GM12878 (cell line): ENCODE data around the gene SOHLH2. TPM values are rescaled to one million over a fixed set of nuclear protein-coding genes. Genes with fewer than 3 reads are reported as not detected.

Experiments used
- ATAC-seq: fragments of 200-7000 bp; cut with Tn5 transposase; 3 replicates; pipeline ENCODE4 v1.9.1; 2020; ENCODE audit warnings: mild to moderate bottlenecking, moderate library complexity
- BruUV-seq: library from RNA; stranded (reverse); fragments of 400-500 nt; replicated peaks from 2 replicates; lab custom pipeline; 2021; lab: Mats Ljungman, UMichigan
- CTCF ChIA-PET: fragments of 300-600 bp; sonication (Branson Sonifier 250); formaldehyde crosslinking; extraction: SDS; loops from one replicate; lab custom pipeline; 2021; ENCODE audit warnings: inconsistent platforms; lab: Yijun Ruan, JAX
- POLR2A ChIA-PET: fragments of 350-600 bp; formaldehyde crosslinking; extraction: SDS; loops from one replicate; lab custom pipeline; 2021; ENCODE audit warnings: inconsistent platforms; lab: Charles Lee
- RAD21 ChIA-PET: fragments of 300-600 bp; sonication (Branson Sonifier 250); formaldehyde crosslinking; loops from one replicate; lab custom pipeline; 2023; ENCODE audit warnings: antibody characterized with exemption; ENCODE audit not compliant: unreplicated experiment; lab: Charles Lee
- SMC1A ChIA-PET: fragments of 300-600 bp; sonication (Branson Sonifier 250); formaldehyde crosslinking; loops from one replicate; lab custom pipeline; 2023; ENCODE audit not compliant: unreplicated experiment, uncharacterized antibody; lab: Charles Lee
- DNase-seq: peaks from one replicate; pipeline ENCODE4 v3.0.0-alpha.2; 2011; ENCODE audit warnings: low read depth, low spot score
- FAIRE-seq: peaks from 3 replicates; lab custom pipeline; 2011; peaks lifted over from hg19 to GRCh38; lab: Jason Lieb, UNC
- H2AFZ ChIP-seq: 2 replicates; pipeline ENCODE4 v1.6.0; 2011; ENCODE audit warnings: low read depth, low read length, control low read depth; ENCODE audit not compliant: control insufficient read depth
- H3K27ac ChIP-seq: 2 replicates; pipeline ENCODE4 v1.5.1; 2011; ENCODE audit warnings: control low read depth; ENCODE audit not compliant: control insufficient read depth, insufficient read depth
- H3K27me3 ChIP-seq, 2 experiments: replicated peaks in 1 of 2; 2 replicates each; pipeline versions ENCODE4 v1.6.0 to v1.6.1; 2011; ENCODE audit warnings: low read length in 1 of 2; ENCODE audit not compliant: control insufficient read depth in 2 of 2, insufficient read depth in 2 of 2
- H3K36me3 ChIP-seq, 2 experiments: 2 replicates each; pipeline ENCODE4 v1.5.1; 2011; ENCODE audit warnings: low read length in 1 of 2; ENCODE audit not compliant: control insufficient read depth in 2 of 2, insufficient read depth in 2 of 2
- H3K4me1 ChIP-seq: 2 replicates; pipeline ENCODE4 v1.6.1; 2011; ENCODE audit warnings: mild to moderate bottlenecking, low read length, moderate library complexity, mixed read lengths; ENCODE audit not compliant: control insufficient read depth, insufficient read depth
- H3K4me2 ChIP-seq: 2 replicates; pipeline ENCODE4 v1.6.0; 2011; ENCODE audit warnings: control low read depth; ENCODE audit not compliant: control insufficient read depth, insufficient read depth
- H3K4me3 ChIP-seq: fragments of 200-600 bp; sonication (generic); 2 replicates; pipeline ENCODE4 v1.5.1; 2016
- H3K79me2 ChIP-seq: 2 replicates; pipeline ENCODE4 v1.6.0; 2011; ENCODE audit warnings: low read length; ENCODE audit not compliant: control insufficient read depth, insufficient read depth
- H3K9ac ChIP-seq: 2 replicates; pipeline ENCODE4 v1.8.0; 2011; ENCODE audit warnings: low read length, control low read depth, mixed read lengths; ENCODE audit not compliant: control insufficient read depth, insufficient read depth
- H3K9me3 ChIP-seq: replicated peaks from 3 replicates; pipeline ENCODE4 v1.5.1; 2011; ENCODE audit warnings: mild to moderate bottlenecking, low read length; ENCODE audit not compliant: control insufficient read depth, insufficient read depth
- H4K20me1 ChIP-seq: 2 replicates; pipeline ENCODE4 v1.6.0; 2011; ENCODE audit not compliant: control insufficient read depth, insufficient read depth
- BHLHE40 ChIP-seq, 2 experiments: fragments of 450-650 bp in 1 of 2; IDR thresholded peaks; 2 replicates each; pipeline ENCODE4 v1.6.1; 2011 to 2017; ENCODE audit warnings: low read depth in 2 of 2, borderline replicate concordance in 1 of 2, improper control_type of control experiment in 1 of 2, low read length in 1 of 2, mild to moderate bottlenecking in 1 of 2
- EED ChIP-seq: sonication (generic); IDR thresholded peaks from 2 replicates; pipeline ENCODE4 v1.6.1; 2016; ENCODE audit warnings: antibody characterized with exemption, low read depth
- MTA3 ChIP-seq: IDR thresholded peaks from 2 replicates; pipeline ENCODE4 v1.6.1; 2012; ENCODE audit warnings: low read length, inconsistent platforms, borderline replicate concordance
- NFXL1 ChIP-seq: fragments of 450-650 bp; IDR thresholded peaks from 2 replicates; pipeline ENCODE4 v1.6.1; 2017; ENCODE audit warnings: antibody characterized with exemption, mild to moderate bottlenecking, borderline replicate concordance
- RUNX3 ChIP-seq: IDR thresholded peaks from 2 replicates; pipeline ENCODE4 v1.6.1; 2012; ENCODE audit warnings: low read length, inconsistent platforms
- SIN3A ChIP-seq: IDR thresholded peaks from 2 replicates; pipeline ENCODE4 v1.6.1; 2012; ENCODE audit warnings: low read depth, low read length, improper control_type of control experiment
- SMARCA5 ChIP-seq: fragments of 450-650 bp; IDR thresholded peaks from 2 replicates; pipeline ENCODE4 v1.6.1; 2017; ENCODE audit warnings: mild to moderate bottlenecking
- SP1 ChIP-seq: IDR thresholded peaks from one replicate; pipeline ENCODE4 v1.6.1; 2011; ENCODE audit warnings: low read depth, low read length
- ZZZ3 ChIP-seq: IDR thresholded peaks from 2 replicates; pipeline ENCODE4 v1.6.1; 2011; ENCODE audit warnings: low read depth; ENCODE audit not compliant: control insufficient read depth, insufficient read length
- WGBS: methylation state at CpG from one replicate; pipeline ENCODE4 v1.1.6; 2016; ENCODE audit warnings: low lambda C conversion rate; ENCODE audit not compliant: insufficient replicate concordance, insufficient coverage; ENCODE audit errors: missing lambda C conversion rate; 5-methylcytosine and 5-hydroxymethylcytosine counted together
- in situ Hi-C: fragments of 300-500 bp; cut with MboI; formaldehyde crosslinking; loops from 9 replicates; pipeline ENCODE4 v1.14.3; 2018; ENCODE audit warnings: mixed read lengths
- intact Hi-C: fragments of 100-400 bp; cut with micrococcal nuclease; formaldehyde crosslinking; loops from one replicate; pipeline ENCODE4 v1.14.2; 2022; ENCODE audit not compliant: unreplicated experiment
- polyA plus RNA-seq, 11 experiments: library from polyadenylated mRNA; depleted of rRNA in 4 of 11; unstranded in 6 of 11; stranded (reverse) in 5 of 11; fragments of >200 nt; fragmentation: Nextera tagmentation in 4 of 11; fragmentation: Illumina TruSeq in 1 of 11; extraction: Ambion mirVana in 4 of 11; extraction: Trizol in 1 of 11; gene quantifications; 1 replicate in 1 of 11; 2 replicates in 10 of 11; pipeline versions ENCODE4 v1.2.1 to v1.2.3, GENCODE V29; 2011 to 2016; ENCODE audit warnings: inconsistent platforms in 2 of 11, missing spikeins in 2 of 11, low read depth in 1 of 11
- total RNA-seq, 4 experiments: library from RNA; depleted of rRNA in 3 of 4; stranded (reverse); fragments of >200 nt in 3 of 4; fragmentation: Illumina TruSeq in 1 of 4; extraction: Trizol in 1 of 4; gene quantifications; 2 replicates each; pipeline versions ENCODE4 v1.2.1 to v1.2.3, GENCODE V29; 2013 to 2021
- TF ChIP-seq, protein P1 (sequence below): IDR thresholded peaks from 2 replicates; pipeline ENCODE4 v1.6.1; 2012; ENCODE audit warnings: low read depth, low read length, improper control_type of control experiment
- TF ChIP-seq, protein P2 (sequence below): fragments of 450-650 bp; IDR thresholded peaks from 2 replicates; pipeline ENCODE4 v1.6.1; 2016; ENCODE audit warnings: mild to moderate bottlenecking, moderate library complexity, borderline replicate concordance
- TF ChIP-seq, protein P3 (sequence below): IDR thresholded peaks from 2 replicates; pipeline ENCODE4 v1.6.1; 2011; ENCODE audit warnings: borderline replicate concordance, low read depth, mild to moderate bottlenecking, moderate library complexity, low read length; ENCODE audit not compliant: insufficient read depth, poor library complexity, severe bottlenecking
- TF ChIP-seq, protein P4 (sequence below): fragments of 450-650 bp; IDR thresholded peaks from 2 replicates; pipeline ENCODE4 v1.6.1; 2017; ENCODE audit warnings: antibody characterized with exemption, mild to moderate bottlenecking, moderate library complexity

The SOHLH2 gene
- total and polyA plus RNA-seq, 10 of the 15 experiments (the other 5 are each of a cell fraction or from before 2014, with no cell fraction given): 2.4 TPM; not detected in 9

DNA sequence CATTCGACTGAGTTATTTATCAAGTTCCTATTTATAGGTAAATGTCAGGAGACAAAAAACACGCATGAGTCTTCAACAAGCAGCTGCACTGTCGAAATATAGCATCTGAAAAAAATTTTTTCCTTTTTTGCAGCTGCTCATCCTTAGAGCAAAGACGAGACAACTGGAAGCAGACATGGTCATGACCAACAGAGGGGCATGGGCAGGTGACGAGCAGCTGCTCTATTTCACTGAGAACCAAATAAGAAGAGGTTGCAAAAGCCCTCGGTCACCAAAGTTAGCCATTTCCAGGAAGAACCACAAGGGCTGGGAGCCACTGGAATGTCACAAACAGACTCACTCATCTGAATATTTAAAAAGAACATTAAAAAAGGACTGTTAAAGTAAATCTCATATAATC lies 22.2 kb downstream of the SOHLH2 start:
- H3K9me3 ChIP-seq: no peaks in the 10 kb centered on the region
- ATAC-seq (no peak), DNase-seq (no peak), FAIRE-seq (no peak)
- no peaks in the 10 kb centered on the region for H3K36me3 ChIP-seq
- no TSS peak for BruUV-seq
- ChIA-PET POLR2A (no interaction called here), CTCF (no interaction called here), SMC1A (no interaction called here), RAD21 (no interaction called here)
- H3K27ac ChIP-seq: no peak overlapping the region
- WGBS: 7% methylated on average over 6 of the region's 6 CpGs
- no peaks in the 10 kb centered on the region for H3K4me1 ChIP-seq
- H4K20me1 ChIP-seq: no peaks in the 10 kb centered on the region
- no peak overlapping the region for H3K4me3 ChIP-seq
- in situ Hi-C loops: no loop called here
- intact Hi-C loops: no loop called here
- H3K79me2 ChIP-seq: no peaks in the 10 kb centered on the region
- TF ChIP-seq RUNX3 (no peak), SMARCA5 (no peak), EED (no peak), NFXL1 (no peak), MTA3 (no peak), ZZZ3 (no peak), SIN3A (no peak), SP1 (no peak), BHLHE40 (IDR thresholded peaks at IDR 0.05; ENCODE audit: borderline replicate concordance in 1 of 2, low read depth in 2 of 2, low read length in 1 of 2) (no peak)
- TF ChIP-seq, protein P1, sequence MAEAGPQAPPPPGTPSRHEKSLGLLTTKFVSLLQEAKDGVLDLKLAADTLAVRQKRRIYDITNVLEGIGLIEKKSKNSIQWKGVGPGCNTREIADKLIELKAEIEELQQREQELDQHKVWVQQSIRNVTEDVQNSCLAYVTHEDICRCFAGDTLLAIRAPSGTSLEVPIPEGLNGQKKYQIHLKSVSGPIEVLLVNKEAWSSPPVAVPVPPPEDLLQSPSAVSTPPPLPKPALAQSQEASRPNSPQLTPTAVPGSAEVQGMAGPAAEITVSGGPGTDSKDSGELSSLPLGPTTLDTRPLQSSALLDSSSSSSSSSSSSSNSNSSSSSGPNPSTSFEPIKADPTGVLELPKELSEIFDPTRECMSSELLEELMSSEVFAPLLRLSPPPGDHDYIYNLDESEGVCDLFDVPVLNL: no peak
- TF ChIP-seq, protein P2, sequence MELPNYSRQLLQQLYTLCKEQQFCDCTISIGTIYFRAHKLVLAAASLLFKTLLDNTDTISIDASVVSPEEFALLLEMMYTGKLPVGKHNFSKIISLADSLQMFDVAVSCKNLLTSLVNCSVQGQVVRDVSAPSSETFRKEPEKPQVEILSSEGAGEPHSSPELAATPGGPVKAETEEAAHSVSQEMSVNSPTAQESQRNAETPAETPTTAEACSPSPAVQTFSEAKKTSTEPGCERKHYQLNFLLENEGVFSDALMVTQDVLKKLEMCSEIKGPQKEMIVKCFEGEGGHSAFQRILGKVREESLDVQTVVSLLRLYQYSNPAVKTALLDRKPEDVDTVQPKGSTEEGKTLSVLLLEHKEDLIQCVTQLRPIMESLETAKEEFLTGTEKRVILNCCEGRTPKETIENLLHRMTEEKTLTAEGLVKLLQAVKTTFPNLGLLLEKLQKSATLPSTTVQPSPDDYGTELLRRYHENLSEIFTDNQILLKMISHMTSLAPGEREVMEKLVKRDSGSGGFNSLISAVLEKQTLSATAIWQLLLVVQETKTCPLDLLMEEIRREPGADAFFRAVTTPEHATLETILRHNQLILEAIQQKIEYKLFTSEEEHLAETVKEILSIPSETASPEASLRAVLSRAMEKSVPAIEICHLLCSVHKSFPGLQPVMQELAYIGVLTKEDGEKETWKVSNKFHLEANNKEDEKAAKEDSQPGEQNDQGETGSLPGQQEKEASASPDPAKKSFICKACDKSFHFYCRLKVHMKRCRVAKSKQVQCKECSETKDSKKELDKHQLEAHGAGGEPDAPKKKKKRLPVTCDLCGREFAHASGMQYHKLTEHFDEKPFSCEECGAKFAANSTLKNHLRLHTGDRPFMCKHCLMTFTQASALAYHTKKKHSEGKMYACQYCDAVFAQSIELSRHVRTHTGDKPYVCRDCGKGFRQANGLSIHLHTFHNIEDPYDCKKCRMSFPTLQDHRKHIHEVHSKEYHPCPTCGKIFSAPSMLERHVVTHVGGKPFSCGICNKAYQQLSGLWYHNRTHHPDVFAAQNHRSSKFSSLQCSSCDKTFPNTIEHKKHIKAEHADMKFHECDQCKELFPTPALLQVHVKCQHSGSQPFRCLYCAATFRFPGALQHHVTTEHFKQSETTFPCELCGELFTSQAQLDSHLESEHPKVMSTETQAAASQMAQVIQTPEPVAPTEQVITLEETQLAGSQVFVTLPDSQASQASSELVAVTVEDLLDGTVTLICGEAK: no peak
- TF ChIP-seq, protein P3, sequence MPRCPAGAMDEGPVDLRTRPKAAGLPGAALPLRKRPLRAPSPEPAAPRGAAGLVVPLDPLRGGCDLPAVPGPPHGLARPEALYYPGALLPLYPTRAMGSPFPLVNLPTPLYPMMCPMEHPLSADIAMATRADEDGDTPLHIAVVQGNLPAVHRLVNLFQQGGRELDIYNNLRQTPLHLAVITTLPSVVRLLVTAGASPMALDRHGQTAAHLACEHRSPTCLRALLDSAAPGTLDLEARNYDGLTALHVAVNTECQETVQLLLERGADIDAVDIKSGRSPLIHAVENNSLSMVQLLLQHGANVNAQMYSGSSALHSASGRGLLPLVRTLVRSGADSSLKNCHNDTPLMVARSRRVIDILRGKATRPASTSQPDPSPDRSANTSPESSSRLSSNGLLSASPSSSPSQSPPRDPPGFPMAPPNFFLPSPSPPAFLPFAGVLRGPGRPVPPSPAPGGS: no peak
- TF ChIP-seq, protein P4, sequence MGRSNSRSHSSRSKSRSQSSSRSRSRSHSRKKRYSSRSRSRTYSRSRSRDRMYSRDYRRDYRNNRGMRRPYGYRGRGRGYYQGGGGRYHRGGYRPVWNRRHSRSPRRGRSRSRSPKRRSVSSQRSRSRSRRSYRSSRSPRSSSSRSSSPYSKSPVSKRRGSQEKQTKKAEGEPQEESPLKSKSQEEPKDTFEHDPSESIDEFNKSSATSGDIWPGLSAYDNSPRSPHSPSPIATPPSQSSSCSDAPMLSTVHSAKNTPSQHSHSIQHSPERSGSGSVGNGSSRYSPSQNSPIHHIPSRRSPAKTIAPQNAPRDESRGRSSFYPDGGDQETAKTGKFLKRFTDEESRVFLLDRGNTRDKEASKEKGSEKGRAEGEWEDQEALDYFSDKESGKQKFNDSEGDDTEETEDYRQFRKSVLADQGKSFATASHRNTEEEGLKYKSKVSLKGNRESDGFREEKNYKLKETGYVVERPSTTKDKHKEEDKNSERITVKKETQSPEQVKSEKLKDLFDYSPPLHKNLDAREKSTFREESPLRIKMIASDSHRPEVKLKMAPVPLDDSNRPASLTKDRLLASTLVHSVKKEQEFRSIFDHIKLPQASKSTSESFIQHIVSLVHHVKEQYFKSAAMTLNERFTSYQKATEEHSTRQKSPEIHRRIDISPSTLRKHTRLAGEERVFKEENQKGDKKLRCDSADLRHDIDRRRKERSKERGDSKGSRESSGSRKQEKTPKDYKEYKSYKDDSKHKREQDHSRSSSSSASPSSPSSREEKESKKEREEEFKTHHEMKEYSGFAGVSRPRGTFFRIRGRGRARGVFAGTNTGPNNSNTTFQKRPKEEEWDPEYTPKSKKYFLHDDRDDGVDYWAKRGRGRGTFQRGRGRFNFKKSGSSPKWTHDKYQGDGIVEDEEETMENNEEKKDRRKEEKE: no peak
- no peak overlapping the region for H3K4me2 ChIP-seq
- H2AFZ ChIP-seq: no peak overlapping the region
- H3K27me3 ChIP-seq: no peaks in the 10 kb centered on the region
- H3K9ac ChIP-seq: no peak overlapping the region
